NB4 (cell line): ENCODE results near the gene OR10AG1.

Experiments
- DNase-seq: peaks from one replicate; pipeline ENCODE4 v3.0.0; 2010; ENCODE audit warnings: low read depth
- H3K4me3 ChIP-seq: one replicate; pipeline ENCODE4 v1.5.1; 2011; ENCODE audit warnings: mild to moderate bottlenecking, low read depth, low read length, moderate library complexity
- CTCF ChIP-seq: IDR thresholded peaks from one replicate; pipeline ENCODE4 v1.5.1; 2012; ENCODE audit warnings: low read depth, low read length
- MAX ChIP-seq: IDR thresholded peaks from 2 replicates; pipeline ENCODE4 v1.6.1; 2011; ENCODE audit warnings: low read depth, low read length
- MYC ChIP-seq: IDR thresholded peaks from 2 replicates; pipeline ENCODE4 v1.6.1; 2011; ENCODE audit warnings: low read depth, low read length
- POLR2A ChIP-seq: IDR thresholded peaks from 2 replicates; pipeline ENCODE4 v1.6.1; 2011; ENCODE audit warnings: mild to moderate bottlenecking; ENCODE audit not compliant: insufficient read length; ENCODE audit errors: extremely low read depth

The OR10AG1 gene

GRCh38 chr11:55969845-55970244 lies at the start of gene OR10AG1:
Gene OR10AG1 (minus strand): TSS chr11:55969945. CDS start chr11:55969907, 38 bp downstream.
- TF ChIP-seq CTCF (no peak), POLR2A (no peak), MYC (no peak), MAX (no peak)
- no peak within 1 kb of the TSS for H3K4me3 ChIP-seq
- DNase-seq = no peak

- TF ChIP-seq POLR2A (no peak), CTCF (no peak), MYC (no peak), MAX (no peak)
- no peak overlapping the region for H3K4me3 ChIP-seq
- no peak for DNase-seq
Observed at GRCh38 chr11:56013805-56014204, 44.1 kb upstream of the OR10AG1 start.

- TF ChIP-seq POLR2A (no peak), CTCF (no peak), MYC (no peak), MAX (no peak)
- DNase-seq = no peak
Observed at GRCh38 chr11:56010716-56011115, 41.0 kb upstream of the OR10AG1 start.

GRCh38 chr11:55994525-55994924 lies 24.8 kb upstream of the OR10AG1 start, which contains the start of gene OR5F1:
Gene OR5F1 (minus strand): TSS chr11:55994625. CDS start chr11:55994625, 0 bp downstream.
- no peak for TF ChIP-seq MYC
- no peak for TF ChIP-seq POLR2A
- no peak for TF ChIP-seq CTCF
- TF ChIP-seq MAX = no peak
- H3K4me3 ChIP-seq = no peak within 1 kb of the TSS
- no peak for DNase-seq

More at GRCh38 chr11:56010716-56011115, 41.0 kb upstream of the OR10AG1 start:
- no peak overlapping the region for H3K4me3 ChIP-seq

- TF ChIP-seq MYC (no peak), POLR2A (no peak), MAX (no peak), CTCF (no peak)
- H3K4me3 ChIP-seq = no peak overlapping the region
- no peak for DNase-seq
Observed at GRCh38 chr11:55970935-55971334, 1.2 kb upstream of the OR10AG1 start.

GRCh38 chr11:55967914-55968313 lies 1.8 kb downstream of the OR10AG1 start:
- TF ChIP-seq POLR2A = no peak
- no peak for TF ChIP-seq CTCF
- no peak for TF ChIP-seq MAX
- TF ChIP-seq MYC = no peak
- no peak for DNase-seq
- H3K4me3 ChIP-seq = no peak overlapping the region
